Right lobe of liver (tissue), 4 donors: Measurements from ENCODE around the gene TAS2R20.

Source experiments
- CTCF ChIP-seq, 4 donors: fragments of 200-600 bp in 3 of 4; fragments of 450-650 bp in 1 of 4; IDR thresholded peaks; one replicate each; pipeline versions ENCODE4 v1.5.1 to v1.8.0; 2016 to 2022; ENCODE audit warnings: antibody characterized with exemption in 4 of 4, mild to moderate bottlenecking in 2 of 4
- POLR2A ChIP-seq: fragments of 450-650 bp; IDR thresholded peaks from one replicate; pipeline ENCODE4 v1.6.1; 2017; ENCODE audit warnings: antibody characterized with exemption, mild to moderate bottlenecking
- donor health status: DM: no; HTN: no; CAD: no.
- donor health status: DM: no; HTN: no; CAD: no.
- donor health status: DM: no; HTN: yes; CAD: no.

GRCh38 chr12:11039171-11039570 lies 41.1 kb upstream of the TAS2R20 start:
- TF ChIP-seq CTCF (IDR thresholded peaks at IDR 0.05) (no peak), POLR2A (no peak)
